RWPE1 (cell line): ENCODE data around the gene OMD.

ENCODE experiments used
- CTCF ChIA-PET: fragments of 350-600 bp; sonication (Branson Sonifier 250); formaldehyde crosslinking; extraction: SDS; loops from one replicate; lab custom pipeline; 2021; lab: Yijun Ruan, JAX
- POLR2A ChIA-PET: fragments of 400-600 bp; formaldehyde crosslinking; extraction: SDS; loops from one replicate; lab custom pipeline; 2020; ENCODE audit warnings: antibody characterized with exemption; ENCODE audit not compliant: low non-redundant PET; lab: Yijun Ruan, JAX
- DNase-seq: peaks from one replicate; pipeline ENCODE4 v3.0.0; 2012; ENCODE audit warnings: low spot score
- H3K27ac ChIP-seq: fragments of 450-650 bp; 2 replicates; pipeline ENCODE4 v1.5.1; 2017
- CTCF ChIP-seq: fragments of 450-650 bp; conservative IDR thresholded peaks from 2 replicates; pipeline ENCODE4 v1.5.1; 2017; ENCODE audit warnings: low read depth, mild to moderate bottlenecking

The OMD gene

GRCh38 chr9:92395617-92396016 lies 28.7 kb downstream of the OMD start:
- ChIA-PET POLR2A (no interaction called here), CTCF (no interaction called here)
- no peak for TF ChIP-seq CTCF
- no peak for DNase-seq
- H3K27ac ChIP-seq: no peak overlapping the region

GRCh38 chr9:92393686-92394085 lies 30.6 kb downstream of the OMD start:
- no peak for DNase-seq
- H3K27ac ChIP-seq: no peak overlapping the region
- TF ChIP-seq CTCF: no peak
- POLR2A ChIA-PET: no interaction called here
- CTCF ChIA-PET: interaction anchor here (0.8 kb wide), 1 partner anchor 1008 kb away, joined by 7 read pairs; no protein-coding TSS in a partner anchor

- H3K27ac ChIP-seq: no peak overlapping the region
- ChIA-PET CTCF (no interaction called here), POLR2A (no interaction called here)
- TF ChIP-seq CTCF: no peak
- DNase-seq: no peak
Observed at GRCh38 chr9:92392690-92393089, 31.6 kb downstream of the OMD start.

- ChIA-PET POLR2A (no interaction called here), CTCF (interaction anchor here (0.8 kb wide), 1 partner anchor 15 kb away, joined by 3 read pairs; no protein-coding TSS in a partner anchor)
- no peak overlapping the region for H3K27ac ChIP-seq
- peak; percentile 89 for DNase-seq
- TF ChIP-seq CTCF: no peak
Observed at GRCh38 chr9:92385953-92386352, 38.3 kb downstream of the OMD start.

GRCh38 chr9:92385477-92385876 lies 38.8 kb downstream of the OMD start:
- DNase-seq: peak; percentile 32
- ChIA-PET CTCF (interaction anchor here (0.8 kb wide), 1 partner anchor 15 kb away, joined by 3 read pairs; no protein-coding TSS in a partner anchor), POLR2A (no interaction called here)
- H3K27ac ChIP-seq: no peak overlapping the region
- no peak for TF ChIP-seq CTCF

- no peak for TF ChIP-seq CTCF
- ChIA-PET CTCF (no interaction called here), POLR2A (interaction anchor here (0.7 kb wide), 1 partner anchor 91 kb away, joined by 3 read pairs; no protein-coding TSS in a partner anchor)
- no peak for DNase-seq
- no peak overlapping the region for H3K27ac ChIP-seq
Observed at GRCh38 chr9:92385001-92385400, 39.3 kb downstream of the OMD start.
